Uterus (tissue), 2 donors: Measurements from ENCODE around the gene PTPRR.

ENCODE experiments used
- POLR2A ChIP-seq, 2 donors: fragments of 450-650 bp; IDR thresholded peaks; one replicate each; pipeline ENCODE4 v1.6.1; 2016; ENCODE audit warnings: antibody characterized with exemption in 2 of 2, mild to moderate bottlenecking in 1 of 2, moderate library complexity in 1 of 2
- TF ChIP-seq, protein P1 (sequence below), 4 experiments: fragments of 200-600 bp in 2 of 4; fragments of 450-650 bp in 2 of 4; sonication (generic) in 2 of 4; IDR thresholded peaks; one replicate each; pipeline ENCODE4 v1.5.1; 2016 to 2019; ENCODE audit warnings: antibody characterized with exemption in 4 of 4, mild to moderate bottlenecking in 2 of 4, moderate library complexity in 1 of 4

DNA sequence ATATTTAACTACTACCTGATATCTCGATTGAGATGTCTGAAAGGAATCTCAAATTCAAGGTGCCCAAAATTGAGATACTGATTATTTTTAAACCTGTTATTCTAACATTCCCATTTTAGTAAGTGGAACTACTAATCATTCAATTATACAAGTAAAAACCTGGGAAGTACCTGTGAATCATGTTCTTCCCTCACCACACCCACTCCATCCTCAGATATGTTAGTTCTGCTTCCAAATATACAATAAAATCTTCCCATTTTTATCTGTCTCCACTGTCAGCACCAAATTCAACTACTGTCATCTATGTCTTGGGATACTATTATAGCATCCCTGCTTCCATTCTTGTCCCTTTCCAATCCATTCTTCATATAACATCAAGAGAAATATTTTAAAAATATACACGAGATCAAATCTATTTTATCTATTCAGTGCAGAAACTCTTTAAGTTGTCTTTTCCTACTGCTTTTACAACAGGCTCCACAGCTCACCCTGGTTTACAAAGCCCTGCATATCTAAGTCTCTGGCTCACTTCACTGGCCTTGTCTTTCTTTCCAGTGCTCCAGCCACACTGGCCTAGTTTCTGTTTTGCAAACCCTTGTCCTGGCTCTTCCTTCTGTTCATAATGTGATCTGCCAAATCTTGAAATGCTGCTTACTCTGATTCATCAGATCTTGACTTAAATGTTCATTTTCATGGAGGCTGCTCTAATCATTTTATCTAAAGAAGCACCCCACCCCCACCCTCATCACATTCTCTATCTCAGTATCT lies 122.3 kb downstream of the PTPRR start:
- TF ChIP-seq, protein P1, sequence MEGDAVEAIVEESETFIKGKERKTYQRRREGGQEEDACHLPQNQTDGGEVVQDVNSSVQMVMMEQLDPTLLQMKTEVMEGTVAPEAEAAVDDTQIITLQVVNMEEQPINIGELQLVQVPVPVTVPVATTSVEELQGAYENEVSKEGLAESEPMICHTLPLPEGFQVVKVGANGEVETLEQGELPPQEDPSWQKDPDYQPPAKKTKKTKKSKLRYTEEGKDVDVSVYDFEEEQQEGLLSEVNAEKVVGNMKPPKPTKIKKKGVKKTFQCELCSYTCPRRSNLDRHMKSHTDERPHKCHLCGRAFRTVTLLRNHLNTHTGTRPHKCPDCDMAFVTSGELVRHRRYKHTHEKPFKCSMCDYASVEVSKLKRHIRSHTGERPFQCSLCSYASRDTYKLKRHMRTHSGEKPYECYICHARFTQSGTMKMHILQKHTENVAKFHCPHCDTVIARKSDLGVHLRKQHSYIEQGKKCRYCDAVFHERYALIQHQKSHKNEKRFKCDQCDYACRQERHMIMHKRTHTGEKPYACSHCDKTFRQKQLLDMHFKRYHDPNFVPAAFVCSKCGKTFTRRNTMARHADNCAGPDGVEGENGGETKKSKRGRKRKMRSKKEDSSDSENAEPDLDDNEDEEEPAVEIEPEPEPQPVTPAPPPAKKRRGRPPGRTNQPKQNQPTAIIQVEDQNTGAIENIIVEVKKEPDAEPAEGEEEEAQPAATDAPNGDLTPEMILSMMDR (IDR thresholded peaks at IDR 0.05): no peak
- no peak for TF ChIP-seq POLR2A (IDR thresholded peaks at IDR 0.05)
